Globus pallidus (tissue), 1 donor: ENCODE measurements around the gene CSNK1A1.
"Not testable (repeated sequence)": the region's sequence is repeated elsewhere in the genome, so short reads cannot be mapped to it uniquely, and the experiment has no call there.

Experiments used
- DNase-seq: peaks from one replicate; pipeline ENCODE4 v3.0.0-alpha.2; 2015; ENCODE audit warnings: low spot score

Gene CSNK1A1

GRCh38 chr5:149490599-149491485 lies 60.4 kb downstream of the CSNK1A1 start:
- no peak for DNase-seq

GRCh38 chr5:149489605-149490037 lies 61.6 kb downstream of the CSNK1A1 start:
- DNase-seq = no peak

GRCh38 chr5:149488645-149489306 lies 62.5 kb downstream of the CSNK1A1 start:
- DNase-seq = no peak

GRCh38 chr5:149487672-149488071 lies 63.6 kb downstream of the CSNK1A1 start:
- DNase-seq = no peak

GRCh38 chr5:149486726-149487635 lies 64.3 kb downstream of the CSNK1A1 start:
- no peak for DNase-seq

- no peak for DNase-seq
Observed at GRCh38 chr5:149485655-149486615, 65.3 kb downstream of the CSNK1A1 start.

GRCh38 chr5:149481485-149481884 lies 69.8 kb downstream of the CSNK1A1 start:
- DNase-seq = no peak

- DNase-seq = no peak
Observed at GRCh38 chr5:149478761-149479160, 72.5 kb downstream of the CSNK1A1 start.

- no peak for DNase-seq
Observed at GRCh38 chr5:149475777-149476176, 75.5 kb downstream of the CSNK1A1 start.

GRCh38 chr5:149474198-149474597 lies 77.0 kb downstream of the CSNK1A1 start:
- no peak for DNase-seq

- no peak for DNase-seq
Observed at GRCh38 chr5:149473441-149473840, 77.8 kb downstream of the CSNK1A1 start.

GRCh38 chr5:149472399-149472798 lies 78.8 kb downstream of the CSNK1A1 start:
- DNase-seq = no peak

- no peak for DNase-seq
Observed at GRCh38 chr5:149471406-149472183, 79.6 kb downstream of the CSNK1A1 start.

- no peak for DNase-seq
Observed at GRCh38 chr5:149470942-149471341, 80.3 kb downstream of the CSNK1A1 start.

GRCh38 chr5:149466457-149466972 lies 84.7 kb downstream of the CSNK1A1 start:
- DNase-seq = no peak

- DNase-seq = no peak
Observed at GRCh38 chr5:149464796-149465489, 86.3 kb downstream of the CSNK1A1 start.

GRCh38 chr5:149461907-149462306 lies 89.3 kb downstream of the CSNK1A1 start:
- not testable (repeated sequence) for DNase-seq

- DNase-seq = no peak
Observed at GRCh38 chr5:149459891-149460290, 91.3 kb downstream of the CSNK1A1 start.

GRCh38 chr5:149457393-149457763 lies 93.9 kb downstream of the CSNK1A1 start:
- no peak for DNase-seq
